ENCODE results near the gene ANKRD23. TPM values are rescaled to one million over a fixed set of nuclear protein-coding genes. Genes with fewer than 3 reads are reported as not detected.

The ANKRD23 gene
- total and polyA plus RNA-seq, 2 experiments from 2014 or later, result 1.8 to 4.4 TPM

DNA sequence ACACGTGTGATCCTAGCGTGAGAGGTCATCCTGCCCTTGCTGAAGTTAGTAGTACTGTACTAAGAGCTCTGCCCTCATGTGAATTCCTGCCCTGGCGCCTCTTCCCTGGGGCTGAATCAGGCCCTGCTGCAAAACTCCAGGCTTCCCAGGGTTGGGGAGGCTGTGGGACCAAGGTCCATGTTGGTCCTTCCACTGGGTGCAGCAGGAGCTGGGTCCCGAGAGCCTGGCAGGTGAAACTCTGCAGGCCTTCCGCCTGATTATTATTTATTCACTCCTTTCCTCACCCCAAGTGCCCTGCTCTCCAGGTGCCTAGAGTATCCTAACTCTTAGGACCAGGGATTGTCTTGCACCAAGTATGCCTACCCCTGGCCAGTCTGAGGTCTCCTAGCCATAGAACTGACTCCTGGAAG, 33.0 kb downstream of the ANKRD23 start:
- no peaks in the 10 kb centered on the region for H3K9me2 ChIP-seq (replicated peaks; ENCODE audit: insufficient read depth)
- no peaks in the 10 kb centered on the region for H3K79me2 ChIP-seq
- no peaks in the 10 kb centered on the region for H4K20me1 ChIP-seq (ENCODE audit: insufficient read depth, poor library complexity, severe bottlenecking)
- no peak overlapping the region for H3K4me3 ChIP-seq
- H3K36me3 ChIP-seq (replicated peaks; ENCODE audit: insufficient read depth, low read depth), result no peaks in the 10 kb centered on the region
- H2AFZ ChIP-seq, result no peak overlapping the region
- TF ChIP-seq EZH2phosphoT487 (IDR thresholded peaks at IDR 0.05; ENCODE audit: low read depth, severe bottlenecking, unreplicated experiment), result no peak
- TF ChIP-seq, protein P1, sequence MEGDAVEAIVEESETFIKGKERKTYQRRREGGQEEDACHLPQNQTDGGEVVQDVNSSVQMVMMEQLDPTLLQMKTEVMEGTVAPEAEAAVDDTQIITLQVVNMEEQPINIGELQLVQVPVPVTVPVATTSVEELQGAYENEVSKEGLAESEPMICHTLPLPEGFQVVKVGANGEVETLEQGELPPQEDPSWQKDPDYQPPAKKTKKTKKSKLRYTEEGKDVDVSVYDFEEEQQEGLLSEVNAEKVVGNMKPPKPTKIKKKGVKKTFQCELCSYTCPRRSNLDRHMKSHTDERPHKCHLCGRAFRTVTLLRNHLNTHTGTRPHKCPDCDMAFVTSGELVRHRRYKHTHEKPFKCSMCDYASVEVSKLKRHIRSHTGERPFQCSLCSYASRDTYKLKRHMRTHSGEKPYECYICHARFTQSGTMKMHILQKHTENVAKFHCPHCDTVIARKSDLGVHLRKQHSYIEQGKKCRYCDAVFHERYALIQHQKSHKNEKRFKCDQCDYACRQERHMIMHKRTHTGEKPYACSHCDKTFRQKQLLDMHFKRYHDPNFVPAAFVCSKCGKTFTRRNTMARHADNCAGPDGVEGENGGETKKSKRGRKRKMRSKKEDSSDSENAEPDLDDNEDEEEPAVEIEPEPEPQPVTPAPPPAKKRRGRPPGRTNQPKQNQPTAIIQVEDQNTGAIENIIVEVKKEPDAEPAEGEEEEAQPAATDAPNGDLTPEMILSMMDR (IDR thresholded peaks at IDR 0.05; ENCODE audit: poor library complexity), result no peak
- TF ChIP-seq EZH2 (IDR thresholded peaks at IDR 0.05; ENCODE audit: borderline replicate concordance), result no peak
- 91% methylated on average over 5 of the region's 5 CpGs for WGBS (ENCODE audit: low lambda C conversion rate, missing lambda C conversion rate)
- no peaks in the 10 kb centered on the region for H3K9me3 ChIP-seq (ENCODE audit: low read depth)
- no peaks in the 10 kb centered on the region for H3K27me3 ChIP-seq
- no peak overlapping the region for H3K4me2 ChIP-seq
- DNase-seq (ENCODE audit: low spot score), result no peak
- H3K27ac ChIP-seq, result no peak overlapping the region
- peaks cover 7% of the 10 kb centered on the region for H3K4me1 ChIP-seq (ENCODE audit: insufficient read depth)

DNA sequence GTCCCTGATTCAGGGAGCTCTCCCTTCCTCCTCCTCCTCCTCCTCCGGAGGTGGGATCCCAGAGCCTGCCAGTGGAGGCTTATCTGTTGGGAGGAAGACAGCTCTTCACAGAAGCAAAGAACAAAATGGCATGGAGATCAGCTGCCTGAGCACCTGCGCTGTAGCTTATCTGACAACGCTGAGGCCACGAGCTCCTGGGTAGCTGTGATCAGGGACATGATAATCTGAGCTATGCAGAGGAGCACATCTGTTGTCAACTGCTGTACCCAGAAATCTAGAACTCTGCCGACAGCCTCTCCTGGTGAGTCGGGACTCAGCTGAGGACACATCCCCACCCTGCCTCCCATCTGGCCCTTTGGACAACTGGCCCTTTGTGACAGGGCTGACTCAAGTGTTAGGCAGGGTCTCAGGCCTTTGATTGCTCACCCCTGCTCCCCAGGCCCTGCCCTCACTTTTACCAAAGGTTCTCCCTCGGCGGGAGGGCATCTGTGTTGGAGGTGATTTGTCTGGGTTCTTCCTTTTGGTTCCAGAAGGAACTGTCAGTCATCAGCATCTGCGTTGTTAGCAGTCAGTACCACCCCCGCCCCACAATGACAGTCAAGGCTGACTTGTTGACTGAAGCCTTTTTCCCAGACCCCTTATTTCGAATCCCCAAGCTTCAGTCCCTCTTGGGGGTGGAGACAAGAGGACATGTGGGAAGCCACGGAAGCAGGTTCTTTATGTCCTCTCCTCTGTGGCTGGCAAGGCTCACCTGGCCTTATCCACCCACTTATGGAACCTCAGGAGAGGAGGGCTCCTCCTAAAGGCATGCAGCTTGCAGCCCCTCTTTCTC, 33.7 kb downstream of the ANKRD23 start:
- Histone ChIP-seq H3K79me2 (no peaks in the 10 kb centered on the region), H3K4me3 (no peak overlapping the region), H4K20me1 (ENCODE audit: insufficient read depth, poor library complexity, severe bottlenecking) (no peaks in the 10 kb centered on the region), H2AFZ (no peak overlapping the region), H3K36me3 (replicated peaks; ENCODE audit: insufficient read depth, low read depth) (no peaks in the 10 kb centered on the region), H3K9me2 (replicated peaks; ENCODE audit: insufficient read depth) (no peaks in the 10 kb centered on the region), H3K4me2 (no peak overlapping the region), H3K27me3 (no peaks in the 10 kb centered on the region), H3K4me1 (ENCODE audit: insufficient read depth) (peaks cover 7% of the 10 kb centered on the region), H3K9me3 (ENCODE audit: low read depth) (no peaks in the 10 kb centered on the region), H3K27ac (no peak overlapping the region)
- WGBS (ENCODE audit: low lambda C conversion rate, missing lambda C conversion rate), result 86% methylated on average over 12 of the region's 12 CpGs
- TF ChIP-seq EZH2 (IDR thresholded peaks at IDR 0.05; ENCODE audit: borderline replicate concordance) (no peak), EZH2phosphoT487 (IDR thresholded peaks at IDR 0.05; ENCODE audit: low read depth, severe bottlenecking, unreplicated experiment) (no peak)
- DNase-seq (ENCODE audit: low spot score), result no peak

DNA sequence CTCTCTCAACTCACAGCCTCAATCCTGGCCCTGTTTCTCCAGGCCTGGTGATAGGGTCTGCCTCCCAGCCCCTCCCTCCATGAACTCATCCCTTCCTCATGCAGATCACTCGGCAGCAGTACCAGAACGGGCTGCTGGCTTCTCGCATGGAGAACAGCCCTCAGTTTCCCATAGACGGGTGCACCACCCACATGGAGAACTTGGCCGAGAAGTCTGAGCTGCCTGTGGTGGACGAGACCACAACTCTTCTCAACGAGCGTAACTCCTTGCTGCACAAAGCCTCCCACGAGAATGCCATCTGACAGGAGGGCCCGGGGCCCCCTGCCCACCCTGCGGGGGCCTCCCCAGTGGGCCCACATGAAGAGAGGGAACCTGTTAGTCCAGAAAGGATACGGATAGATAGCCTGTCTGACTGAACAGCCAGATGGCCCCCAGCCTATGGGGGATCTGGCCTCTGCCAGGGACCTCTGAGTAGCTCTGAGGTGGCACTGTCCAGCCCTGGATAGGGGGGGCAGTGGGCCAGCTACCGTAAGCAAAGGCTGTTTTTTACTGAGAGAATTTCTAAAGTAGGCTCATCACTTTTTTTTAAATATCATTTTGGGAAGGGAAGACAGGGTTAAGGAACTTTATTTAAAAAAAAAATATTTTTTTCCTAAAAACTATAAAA, 34.5 kb downstream of the ANKRD23 start:
- H3K27me3 ChIP-seq, result no peaks in the 10 kb centered on the region
- no peak for DNase-seq (ENCODE audit: low spot score)
- 89% methylated on average over 13 of the region's 13 CpGs for WGBS (ENCODE audit: low lambda C conversion rate, missing lambda C conversion rate)
- no peak overlapping the region for H3K27ac ChIP-seq
- peaks cover 7% of the 10 kb centered on the region for H3K4me1 ChIP-seq (ENCODE audit: insufficient read depth)
- no peaks in the 10 kb centered on the region for H3K9me3 ChIP-seq (ENCODE audit: low read depth)
- no peak overlapping the region for H3K4me3 ChIP-seq
- no peaks in the 10 kb centered on the region for H3K36me3 ChIP-seq (replicated peaks; ENCODE audit: insufficient read depth, low read depth)
- H2AFZ ChIP-seq, result no peak overlapping the region
- H3K4me2 ChIP-seq, result no peak overlapping the region
- no peaks in the 10 kb centered on the region for H3K9me2 ChIP-seq (replicated peaks; ENCODE audit: insufficient read depth)
- TF ChIP-seq, protein P1 (IDR thresholded peaks at IDR 0.05; ENCODE audit: poor library complexity), result no peak
- TF ChIP-seq EZH2 (IDR thresholded peaks at IDR 0.05; ENCODE audit: borderline replicate concordance) (no peak), EZH2phosphoT487 (IDR thresholded peaks at IDR 0.05; ENCODE audit: low read depth, severe bottlenecking, unreplicated experiment) (no peak)
- H3K79me2 ChIP-seq, result no peaks in the 10 kb centered on the region
- no peaks in the 10 kb centered on the region for H4K20me1 ChIP-seq (ENCODE audit: insufficient read depth, poor library complexity, severe bottlenecking)

All from hepatocyte (in vitro differentiated cells).